ENCODE measurements around the gene CDK6. TPM values are rescaled to one million over a fixed set of nuclear protein-coding genes. Genes with fewer than 3 reads are reported as not detected.

The CDK6 gene
- total RNA-seq, 1 experiment from 2014 or later: 41.4 TPM

- H4K20me1 ChIP-seq (ENCODE audit: insufficient read depth): no peaks in the 10 kb centered on the region
- H3K9me3 ChIP-seq (ENCODE audit: control insufficient read depth in 1 of 2, insufficient read depth in 1 of 2, low read depth in 1 of 2, low read length in 2 of 2): peaks cover 0 to 11% of the 10 kb centered on the region in 2 experiments; a peak in 3 of 4 replicates
- CTCF ChIA-PET: no interaction called here
Measured at GRCh38 chr7:92784935-92785334, 51.4 kb downstream of the CDK6 start.

More at GRCh38 chr7:92784935-92785334, 51.4 kb downstream of the CDK6 start:
- no TSS peak for BruUV-seq (replicated peaks)
- no peak overlapping the region for H3K4me2 ChIP-seq (ENCODE audit: low read length)
- ChIA-PET POLR2A (no interaction called here), RAD21 (ENCODE audit: low non-redundant PET in 1 of 2, low total read pairs in 2 of 2, uncharacterized antibody in 2 of 2, unreplicated experiment in 2 of 2) (no interaction called here)
- H3K79me2 ChIP-seq (ENCODE audit: insufficient read depth, low read length): peaks cover 97% of the 10 kb centered on the region
- no peak overlapping the region for H3K4me3 ChIP-seq (replicated peaks in 1 of 2; ENCODE audit: low read depth in 1 of 2, low read length in 2 of 2)
- peaks cover 17 to 28% of the 10 kb centered on the region in 2 experiments for H3K4me1 ChIP-seq (ENCODE audit: control insufficient read depth in 1 of 2, insufficient read depth in 2 of 2, low read length in 2 of 2)
- no peak for DNase-seq (ENCODE audit: low read depth, low spot score)
- H3K27me3 ChIP-seq (ENCODE audit: insufficient read depth, low read length): no peaks in the 10 kb centered on the region
- no peak for TF ChIP-seq ZFX (IDR thresholded peaks at IDR 0.05)
- no peak for TF ChIP-seq SRF (IDR thresholded peaks at IDR 0.05; ENCODE audit: low read depth)
- TF ChIP-seq RAD21 (IDR thresholded peaks at IDR 0.05; ENCODE audit: low read depth): no peak
- TF ChIP-seq SP1 (IDR thresholded peaks at IDR 0.05; ENCODE audit: low read depth): no peak
- TF ChIP-seq ELF1 (IDR thresholded peaks at IDR 0.05; ENCODE audit: borderline replicate concordance, low read depth): no peak
- no peak for TF ChIP-seq CEBPB (IDR thresholded peaks at IDR 0.05; ENCODE audit: low read depth)
- TF ChIP-seq ZNF274 (IDR thresholded peaks at IDR 0.05; ENCODE audit: low read depth, low read length): no peak
- no peak for TF ChIP-seq POLR2A (IDR thresholded peaks at IDR 0.05; ENCODE audit: borderline replicate concordance, extremely low read depth, insufficient read depth, insufficient read length)
- TF ChIP-seq EGR1 (IDR thresholded peaks at IDR 0.05; ENCODE audit: low read depth): no peak
- TF ChIP-seq CTCF (IDR thresholded peaks at IDR 0.05 in 2 of 3, conservative IDR thresholded peaks at IDR 0.05 in 1 of 3; ENCODE audit: borderline replicate concordance in 1 of 3, insufficient read depth in 1 of 3, low read depth in 2 of 3, low read length in 2 of 3): no peak
- TF ChIP-seq TCF7L2 (IDR thresholded peaks at IDR 0.05; ENCODE audit: borderline replicate concordance, extremely low read depth, insufficient read depth, insufficient read length): no peak
- no peak for TF ChIP-seq ATF3 (IDR thresholded peaks at IDR 0.05)
- no peak for TF ChIP-seq ZBTB33 (IDR thresholded peaks at IDR 0.05; ENCODE audit: extremely low read depth, insufficient replicate concordance, low read length)
- H3K36me3 ChIP-seq (ENCODE audit: control insufficient read depth in 1 of 2, insufficient read depth in 2 of 2, low read length in 2 of 2): no peaks in the 10 kb centered on the region
- no peak overlapping the region for H2AFZ ChIP-seq (ENCODE audit: low read depth, low read length, poor library complexity, severe bottlenecking)
- intact Hi-C loops (cut with micrococcal nuclease): no loop called here
- H3K27ac ChIP-seq (ENCODE audit: low read depth, low read length): no peak overlapping the region
- no peak overlapping the region for H3K9ac ChIP-seq (ENCODE audit: low read length)
- no peak for ATAC-seq
- no peaks in the 10 kb centered on the region for H3K9me2 ChIP-seq (ENCODE audit: insufficient read depth)

All from HCT116 (cell line).